Smooth muscle cell (in vitro differentiated cells): ENCODE results near the gene SULT1C4. TPM values are rescaled to one million over a fixed set of nuclear protein-coding genes. Genes with fewer than 3 reads are reported as not detected.

Experiments used
- DNase-seq: peaks from one replicate; lab custom pipeline; 2025; ENCODE audit not compliant: unreplicated experiment; lab: John Stamatoyannopoulos, UW
- H2AFZ ChIP-seq: fragments of 200-600 bp; sonication (generic); 2 replicates; pipeline ENCODE4 v1.6.0; 2016; ENCODE audit warnings: antibody characterized with exemption, low read depth, mild to moderate bottlenecking
- H3F3A ChIP-seq: fragments of 200-600 bp; sonication (generic); 2 replicates; pipeline ENCODE4 v1.6.0; 2017; ENCODE audit warnings: antibody characterized with exemption, low read depth
- H3K27ac ChIP-seq: fragments of 200-600 bp; sonication (generic); 2 replicates; pipeline ENCODE4 v1.5.1; 2016; ENCODE audit warnings: low read depth, mild to moderate bottlenecking
- H3K27me3 ChIP-seq: fragments of 200-600 bp; sonication (generic); 2 replicates; pipeline ENCODE4 v1.6.1; 2016; ENCODE audit warnings: low read depth, mild to moderate bottlenecking
- H3K36me3 ChIP-seq: fragments of 200-600 bp; sonication (generic); 2 replicates; pipeline ENCODE4 v1.5.1; 2016; ENCODE audit warnings: low read depth
- H3K4me1 ChIP-seq: fragments of 200-600 bp; sonication (generic); 2 replicates; pipeline ENCODE4 v1.5.1; 2016; ENCODE audit warnings: low read depth
- H3K4me2 ChIP-seq: fragments of 200-600 bp; sonication (generic); 2 replicates; pipeline ENCODE4 v1.6.0; 2016; ENCODE audit warnings: mild to moderate bottlenecking
- H3K4me3 ChIP-seq: fragments of 200-600 bp; sonication (generic); 2 replicates; pipeline ENCODE4 v1.5.1; 2016; ENCODE audit warnings: mild to moderate bottlenecking
- H3K79me2 ChIP-seq: fragments of 200-600 bp; sonication (generic); 2 replicates; pipeline ENCODE4 v1.6.0; 2016; ENCODE audit warnings: low read depth, mild to moderate bottlenecking
- H3K9ac ChIP-seq: fragments of 200-600 bp; sonication (generic); 2 replicates; pipeline ENCODE4 v1.6.0; 2016; ENCODE audit warnings: low read depth
- H3K9me3 ChIP-seq: fragments of 200-600 bp; sonication (generic); replicated peaks from 2 replicates; pipeline ENCODE4 v1.5.1; 2016; ENCODE audit warnings: low read depth
- H4K20me1 ChIP-seq: fragments of 200-600 bp; sonication (generic); 2 replicates; pipeline ENCODE4 v1.6.0; 2016; ENCODE audit warnings: low read depth
- WGBS: methylation state at CpG from one replicate; pipeline ENCODE4 v1.1.7; 2016; ENCODE audit warnings: low lambda C conversion rate; 5-methylcytosine and 5-hydroxymethylcytosine counted together
- polyA plus RNA-seq: library from polyadenylated mRNA; unstranded; fragments of >200 nt; fragmentation: Nextera tagmentation; extraction: Ambion mirVana; gene quantifications from 2 replicates; pipeline ENCODE4 v1.2.1, GENCODE V29; 2016
- total RNA-seq: library from RNA; depleted of rRNA; stranded (reverse); fragments of >200 nt; gene quantifications from 2 replicates; pipeline ENCODE4 v1.2.3, GENCODE V29; 2014
- TF ChIP-seq, protein P1 (sequence below): fragments of 200-600 bp; sonication (generic); IDR thresholded peaks from 2 replicates; pipeline ENCODE4 v1.5.1; 2017; ENCODE audit warnings: borderline replicate concordance, mild to moderate bottlenecking, antibody characterized with exemption; ENCODE audit not compliant: insufficient read depth, poor library complexity, severe bottlenecking

SULT1C4 gene
- total and polyA plus RNA-seq, 2 experiments from 2014 or later, result 4.7 to 9.2 TPM

DNA sequence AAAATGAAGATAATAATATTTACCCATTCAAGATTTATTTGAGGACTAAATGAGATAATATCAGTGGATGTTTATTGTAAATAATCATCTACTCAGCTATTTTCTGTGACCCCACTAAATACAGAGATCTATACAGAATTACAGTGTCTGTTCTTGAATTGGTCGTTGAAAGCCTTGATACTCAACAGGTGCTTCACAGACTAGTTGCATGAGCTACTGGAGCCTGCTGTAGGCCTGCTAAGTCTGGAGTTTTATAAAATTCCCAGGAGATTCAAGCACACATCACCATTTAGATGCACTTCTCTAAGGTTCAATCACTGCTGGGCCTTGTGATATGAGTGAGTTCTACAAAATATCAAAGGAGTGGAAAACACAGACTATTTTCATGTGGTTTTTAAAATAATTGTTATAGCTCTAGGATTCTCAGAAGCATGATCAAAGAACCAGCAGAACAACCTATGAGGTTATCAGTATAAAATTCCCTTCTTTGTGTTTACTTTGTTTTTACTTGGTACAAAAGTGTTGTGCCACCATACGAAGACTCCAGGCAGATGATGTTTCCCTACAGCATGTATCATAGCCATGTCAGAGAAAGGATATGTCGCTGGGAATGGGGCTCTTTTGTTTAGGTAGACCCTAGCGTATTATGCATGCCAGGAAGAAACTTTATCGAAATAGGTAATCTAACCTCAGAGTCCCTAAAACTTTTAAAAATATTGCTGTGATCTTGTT is 7.1 kb downstream of the SULT1C4 start:
- H3K27ac ChIP-seq, result no peak overlapping the region
- H4K20me1 ChIP-seq, result no peaks in the 10 kb centered on the region
- no peaks in the 10 kb centered on the region for H3K27me3 ChIP-seq
- 96% methylated on average over 5 of the region's 5 CpGs for WGBS
- no peak overlapping the region for H2AFZ ChIP-seq
- H3F3A ChIP-seq, result no peaks in the 10 kb centered on the region
- H3K36me3 ChIP-seq, result no peaks in the 10 kb centered on the region
- H3K4me3 ChIP-seq, result no peak overlapping the region
- no peak for DNase-seq
- no peak overlapping the region for H3K4me2 ChIP-seq
- H3K9ac ChIP-seq, result no peak overlapping the region
- peaks cover 4% of the 10 kb centered on the region for H3K4me1 ChIP-seq
- TF ChIP-seq, protein P1, sequence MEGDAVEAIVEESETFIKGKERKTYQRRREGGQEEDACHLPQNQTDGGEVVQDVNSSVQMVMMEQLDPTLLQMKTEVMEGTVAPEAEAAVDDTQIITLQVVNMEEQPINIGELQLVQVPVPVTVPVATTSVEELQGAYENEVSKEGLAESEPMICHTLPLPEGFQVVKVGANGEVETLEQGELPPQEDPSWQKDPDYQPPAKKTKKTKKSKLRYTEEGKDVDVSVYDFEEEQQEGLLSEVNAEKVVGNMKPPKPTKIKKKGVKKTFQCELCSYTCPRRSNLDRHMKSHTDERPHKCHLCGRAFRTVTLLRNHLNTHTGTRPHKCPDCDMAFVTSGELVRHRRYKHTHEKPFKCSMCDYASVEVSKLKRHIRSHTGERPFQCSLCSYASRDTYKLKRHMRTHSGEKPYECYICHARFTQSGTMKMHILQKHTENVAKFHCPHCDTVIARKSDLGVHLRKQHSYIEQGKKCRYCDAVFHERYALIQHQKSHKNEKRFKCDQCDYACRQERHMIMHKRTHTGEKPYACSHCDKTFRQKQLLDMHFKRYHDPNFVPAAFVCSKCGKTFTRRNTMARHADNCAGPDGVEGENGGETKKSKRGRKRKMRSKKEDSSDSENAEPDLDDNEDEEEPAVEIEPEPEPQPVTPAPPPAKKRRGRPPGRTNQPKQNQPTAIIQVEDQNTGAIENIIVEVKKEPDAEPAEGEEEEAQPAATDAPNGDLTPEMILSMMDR, result no peak
- H3K9me3 ChIP-seq, result no peaks in the 10 kb centered on the region
- H3K79me2 ChIP-seq, result no peaks in the 10 kb centered on the region

DNA sequence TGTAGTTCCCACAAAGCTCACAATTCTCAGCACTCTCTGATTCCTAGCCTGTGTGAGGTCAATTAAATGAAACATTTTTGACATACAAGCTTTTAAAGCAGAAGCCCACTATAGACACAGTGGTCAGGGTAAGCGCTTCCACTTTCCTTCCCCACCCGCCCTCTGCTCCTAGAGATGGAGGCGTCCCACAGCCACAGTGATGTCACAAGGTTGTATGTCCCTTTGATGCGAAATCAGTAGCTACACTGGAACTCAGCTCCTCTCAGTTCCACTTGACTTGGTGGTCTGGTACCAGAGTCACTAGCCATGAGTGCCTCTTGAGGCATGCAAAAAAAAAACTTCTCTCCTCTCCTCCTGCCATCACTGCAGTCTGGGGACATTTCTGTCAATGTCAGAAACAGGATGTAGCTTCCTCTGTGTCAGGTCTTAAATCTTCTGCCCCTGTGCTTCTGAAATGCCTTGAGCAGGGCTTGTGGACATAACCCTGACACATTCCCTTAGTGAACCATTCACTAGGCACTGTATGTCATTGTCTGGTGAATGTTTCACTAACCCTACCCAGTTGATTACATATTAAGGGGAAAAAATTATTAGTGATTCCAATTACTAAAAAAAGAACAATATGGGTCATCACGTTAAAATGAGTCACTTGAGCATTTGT is 7.8 kb downstream of the SULT1C4 start:
- H3K9me3 ChIP-seq, result no peaks in the 10 kb centered on the region
- no peaks in the 10 kb centered on the region for H3K79me2 ChIP-seq
- H3K4me1 ChIP-seq, result peaks cover 4% of the 10 kb centered on the region
- H2AFZ ChIP-seq, result no peak overlapping the region
- no peaks in the 10 kb centered on the region for H3K27me3 ChIP-seq
- 90% methylated on average over 5 of the region's 5 CpGs for WGBS
- H3K4me2 ChIP-seq, result no peak overlapping the region
- no peak overlapping the region for H3K9ac ChIP-seq
- DNase-seq, result no peak
- H3F3A ChIP-seq, result no peaks in the 10 kb centered on the region
- no peak overlapping the region for H3K4me3 ChIP-seq
- no peaks in the 10 kb centered on the region for H3K36me3 ChIP-seq
- H4K20me1 ChIP-seq, result no peaks in the 10 kb centered on the region
- no peak overlapping the region for H3K27ac ChIP-seq
- TF ChIP-seq, protein P1, result no peak

DNA sequence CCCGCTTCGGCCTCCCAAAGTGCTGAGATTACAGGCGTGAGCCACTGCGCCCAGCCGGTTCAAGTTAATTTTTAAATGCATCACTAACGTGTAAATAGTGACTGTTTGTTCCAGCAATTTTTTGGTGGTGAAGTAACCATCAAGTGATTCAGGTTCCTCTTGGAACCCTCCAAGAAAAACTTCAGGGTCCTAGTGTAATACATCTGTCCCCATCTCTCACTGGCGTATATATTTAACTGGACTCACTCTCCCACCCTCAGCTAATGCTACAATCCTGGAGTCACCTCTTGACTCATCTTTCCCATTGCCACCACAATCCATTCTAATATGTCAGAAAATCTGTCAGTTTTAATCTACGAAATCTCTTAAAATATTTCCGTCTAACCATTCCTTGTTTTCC is 10.3 kb downstream of the SULT1C4 start:
- Histone ChIP-seq H3K9ac (no peak overlapping the region), H3K27ac (no peak overlapping the region), H3K4me1 (no peaks in the 10 kb centered on the region), H3K4me2 (no peak overlapping the region), H2AFZ (no peak overlapping the region), H3K36me3 (no peaks in the 10 kb centered on the region), H3F3A (no peaks in the 10 kb centered on the region), H3K4me3 (no peak overlapping the region), H3K27me3 (no peaks in the 10 kb centered on the region), H4K20me1 (no peaks in the 10 kb centered on the region), H3K79me2 (no peaks in the 10 kb centered on the region), H3K9me3 (peaks cover 3% of the 10 kb centered on the region)
- WGBS, result 95% methylated on average over 9 of the region's 9 CpGs
- TF ChIP-seq, protein P1, result no peak
- no peak for DNase-seq
